CD14-positive monocyte (primary cell): ENCODE results near the gene RNF111. TPM values are rescaled to one million over a fixed set of nuclear protein-coding genes. Genes with fewer than 3 reads are reported as not detected.

Experiments
- DNase-seq, 3 donors: peaks; one replicate each; pipeline ENCODE4 v3.0.0-alpha.2; 2011 to 2022
- H2AFZ ChIP-seq: 2 replicates; pipeline ENCODE4 v1.6.0; 2012; ENCODE audit warnings: mild to moderate bottlenecking, low read depth, low read length, inconsistent platforms; ENCODE audit not compliant: insufficient read depth, poor library complexity, severe bottlenecking
- H3K27ac ChIP-seq, 2 donors: 1 replicate in 1 of 2; 2 replicates in 1 of 2; pipeline ENCODE4 v1.5.1; 2012 to 2013; ENCODE audit warnings: low read length in 2 of 2, control low read depth in 1 of 2, inconsistent platforms in 1 of 2, low read depth in 1 of 2, mild to moderate bottlenecking in 1 of 2
- H3K27me3 ChIP-seq, 2 donors: one replicate each; pipeline versions ENCODE4 v1.6.0 to v1.6.1; 2011 to 2013; ENCODE audit warnings: low read length in 2 of 2; ENCODE audit not compliant: control insufficient read depth in 2 of 2, insufficient read depth in 2 of 2
- H3K36me3 ChIP-seq, 2 donors: replicated peaks in 1 of 2; 1 replicate in 1 of 2; 2 replicates in 1 of 2; pipeline versions ENCODE4 v1.5.1 to v1.6.1; 2012 to 2013; ENCODE audit warnings: low read length in 2 of 2, control low read depth in 1 of 2, inconsistent platforms in 1 of 2, mild to moderate bottlenecking in 1 of 2; ENCODE audit not compliant: insufficient read depth in 2 of 2, control insufficient read depth in 1 of 2
- H3K4me1 ChIP-seq, 2 donors: 1 replicate in 1 of 2; 2 replicates in 1 of 2; pipeline versions ENCODE4 v1.5.1 to v1.6.1; 2012 to 2013; ENCODE audit warnings: low read length in 2 of 2, control low read depth in 1 of 2, inconsistent platforms in 1 of 2, mild to moderate bottlenecking in 1 of 2, moderate library complexity in 1 of 2; ENCODE audit not compliant: insufficient read depth in 2 of 2, control insufficient read depth in 1 of 2
- H3K4me2 ChIP-seq: replicated peaks from 2 replicates; pipeline ENCODE3; 2012; ENCODE audit warnings: low read length, moderate library complexity, mild to moderate bottlenecking; ENCODE audit not compliant: poor library complexity, severe bottlenecking; ENCODE audit errors: extremely low read depth
- H3K4me3 ChIP-seq, 3 experiments: fragments of 200-600 bp in 1 of 3; sonication (generic) in 1 of 3; replicated peaks in 1 of 3; 1 replicate in 2 of 3; 2 replicates in 1 of 3; pipeline ENCODE4 v1.5.1; 2011 to 2013; ENCODE audit warnings: low read length in 3 of 3, mild to moderate bottlenecking in 3 of 3, control low read depth in 2 of 3, low read depth in 2 of 3, inconsistent platforms in 1 of 3, moderate library complexity in 1 of 3
- H3K79me2 ChIP-seq: 2 replicates; pipeline ENCODE4 v1.6.0; 2012; ENCODE audit warnings: mild to moderate bottlenecking, control low read depth, inconsistent platforms, low read length, moderate library complexity; ENCODE audit not compliant: insufficient read depth
- H3K9ac ChIP-seq: 2 replicates; pipeline ENCODE4 v1.6.0; 2017; ENCODE audit warnings: low read length, mild to moderate bottlenecking; ENCODE audit not compliant: insufficient read depth, poor library complexity, severe bottlenecking
- H3K9me3 ChIP-seq, 2 donors: replicated peaks in 1 of 2; 1 replicate in 1 of 2; 2 replicates in 1 of 2; pipeline versions ENCODE4 v1.5.1 to v1.6.1; 2012 to 2013; ENCODE audit warnings: low read length in 2 of 2, control low read depth in 1 of 2; ENCODE audit not compliant: control insufficient read depth in 1 of 2, insufficient read depth in 1 of 2
- H4K20me1 ChIP-seq: 2 replicates; pipeline ENCODE4 v1.6.0; 2012; ENCODE audit warnings: mild to moderate bottlenecking, low read length, control low read depth, moderate library complexity; ENCODE audit not compliant: insufficient read depth
- H3K27ac Mint-ChIP-seq, 7 donors: one replicate each; pipeline ENCODE4 v1.8.0; 2020; ENCODE audit warnings: mild to moderate bottlenecking in 7 of 7, mixed read lengths in 7 of 7, moderate library complexity in 6 of 7, inconsistent platforms in 2 of 7
- H3K27me3 Mint-ChIP-seq, 3 donors: one replicate each; pipeline ENCODE4 v1.8.0; 2021 to 2022; ENCODE audit warnings: low read depth in 3 of 3, mild to moderate bottlenecking in 3 of 3, mixed read lengths in 3 of 3, moderate library complexity in 3 of 3, inconsistent platforms in 1 of 3
- H3K36me3 Mint-ChIP-seq, 2 donors: one replicate each; pipeline ENCODE4 v1.8.0; 2020; ENCODE audit warnings: mixed read lengths in 2 of 2, inconsistent platforms in 1 of 2, mild to moderate bottlenecking in 1 of 2
- H3K4me1 Mint-ChIP-seq: one replicate; pipeline ENCODE4 v1.8.0; 2020; ENCODE audit warnings: mild to moderate bottlenecking, mixed read lengths
- H3K4me3 Mint-ChIP-seq, 2 donors: one replicate each; pipeline ENCODE4 v1.8.0; 2020; ENCODE audit warnings: mild to moderate bottlenecking in 2 of 2, mixed read lengths in 2 of 2, moderate library complexity in 1 of 2
- H3K9me3 Mint-ChIP-seq, 7 donors: one replicate each; pipeline ENCODE4 v1.8.0; 2020 to 2022; ENCODE audit warnings: mixed read lengths in 7 of 7, mild to moderate bottlenecking in 6 of 7, moderate library complexity in 6 of 7, inconsistent platforms in 2 of 7
- WGBS: methylation state at CpG from one replicate; pipeline ENCODE4 v1.1.5; 2013; ENCODE audit warnings: missing lambda C conversion rate; ENCODE audit not compliant: insufficient coverage; 5-methylcytosine and 5-hydroxymethylcytosine counted together
- intact Hi-C, 2 donors: fragments of 100-400 bp; cut with micrococcal nuclease; formaldehyde crosslinking; loops; one replicate each; pipeline versions ENCODE4 v1.15.0 to v1.15.1; 2023
- polyA minus RNA-seq: library from RNA; depleted of rRNA, polyadenylated mRNA; stranded (reverse); fragments of >200 nt; gene quantifications from 2 replicates; pipeline ENCODE4 v1.2.3, GENCODE V29; 2012
- polyA plus RNA-seq, 3 donors: library from polyadenylated mRNA; depleted of rRNA in 1 of 3; unstranded in 2 of 3; stranded (reverse) in 1 of 3; fragments of 300-500 nt in 2 of 3; fragments of >200 nt in 1 of 3; fragmentation: Illumina TruSeq in 2 of 3; gene quantifications; 1 replicate in 2 of 3; 2 replicates in 1 of 3; pipeline ENCODE4 v1.2.3, GENCODE V29; 2012 to 2021
- total RNA-seq, 12 experiments: library from RNA in 1 of 12; stranded (reverse) in 1 of 12; fragments of 120-200 nt in 1 of 12; gene quantifications; one replicate each; pipeline ENCODE4 v1.2.4 and lab custom pipeline; 2013 to 2026; ENCODE audit warnings: mixed read lengths in 6 of 12, inconsistent platforms in 1 of 12
- TF ChIP-seq, protein P1 (sequence below): fragments of 200-600 bp; IDR thresholded peaks from one replicate; pipeline ENCODE4 v1.8.0; 2022; ENCODE audit warnings: antibody characterized with exemption, mild to moderate bottlenecking

The RNF111 gene
- 29.2 TPM for total RNA-seq (2013)
- polyA plus RNA-seq, result 10 to 100 TPM; 10.2 to 28.0 (median 18.2) TPM
- polyA minus RNA-seq, result 25.9 and 27.3 TPM in 2 replicates
- 42.0 to 151 (median 66.1) reads per million in 11 experiments for total RNA-seq (lab: John Stamatoyannopoulos, UW)

DNA sequence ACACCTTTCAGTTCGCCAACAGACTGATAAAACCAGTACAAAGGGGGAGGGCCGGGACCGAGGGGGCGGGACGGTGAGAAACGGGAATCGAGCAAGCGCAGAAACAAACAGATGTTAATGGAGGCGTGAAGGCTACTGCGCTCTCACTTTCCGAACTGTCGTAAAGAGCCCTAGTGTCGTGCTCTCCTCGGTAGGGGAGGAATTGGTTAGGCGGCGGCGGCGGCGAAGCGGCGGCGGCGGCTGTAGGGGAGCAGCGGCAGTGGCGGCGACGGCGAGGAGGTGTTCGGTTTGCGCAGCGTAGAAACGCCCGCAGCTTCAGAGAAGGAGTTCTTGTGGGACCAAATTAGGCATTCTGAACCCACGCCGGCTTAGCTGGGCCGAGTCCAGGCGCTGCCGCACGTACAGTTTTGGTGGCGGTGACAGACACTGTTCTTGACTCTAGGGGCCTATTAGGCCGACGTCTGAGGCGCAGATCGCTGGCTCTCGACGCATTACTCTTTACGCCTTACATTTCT lies at the start of gene RNF111:
Gene RNF111, plus strand, starts transcription at position 173 of the 515 bp plus-strand sequence. CDS start 43,160 bp downstream, outside the sequence.
- peaks cover 51% of the 10 kb centered on the region for H3K79me2 ChIP-seq

DNA sequence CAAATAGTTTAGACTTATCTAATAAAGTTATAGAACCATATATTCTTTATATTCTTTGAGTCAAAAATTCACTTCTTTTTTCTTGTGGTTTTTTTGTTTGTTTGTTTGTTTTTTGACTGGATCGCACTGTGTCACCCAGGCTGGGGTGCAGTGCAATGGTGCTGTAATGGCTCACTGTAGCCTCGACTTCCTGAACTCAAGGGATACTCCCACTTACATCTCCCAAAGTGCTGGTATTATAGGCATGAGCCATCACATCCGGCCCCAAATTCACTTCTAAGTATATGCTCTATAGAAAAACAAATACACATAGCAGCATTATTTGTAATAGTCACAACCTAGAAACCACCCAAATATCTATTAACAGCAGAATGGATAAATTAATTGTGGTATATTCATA lies 40.3 kb upstream of the RNF111 start:
- no peak overlapping the region for H3K4me2 ChIP-seq
- no peaks in the 10 kb centered on the region for H3K27me3 ChIP-seq
- intact Hi-C loops, result no loop called here
- H3K4me3 ChIP-seq, result no peak overlapping the region
- H3K27ac ChIP-seq, result no peak overlapping the region
- H3K79me2 ChIP-seq, result no peaks in the 10 kb centered on the region
- H3K36me3 ChIP-seq, result no peaks in the 10 kb centered on the region
- Mint-ChIP-seq H3K9me3 (no peaks in the 10 kb centered on the region), H3K4me3 (no peak overlapping the region), H3K27ac (no peak overlapping the region), H3K36me3 (no peaks in the 10 kb centered on the region), H3K27me3 (peaks cover 2% of the 10 kb centered on the region in 3 donors), H3K4me1 (no peaks in the 10 kb centered on the region)
- no peaks in the 10 kb centered on the region for H3K9me3 ChIP-seq
- 100% methylated on average over 1 of the region's 3 CpGs for WGBS
- H3K9ac ChIP-seq, result no peak overlapping the region
- TF ChIP-seq, protein P1, sequence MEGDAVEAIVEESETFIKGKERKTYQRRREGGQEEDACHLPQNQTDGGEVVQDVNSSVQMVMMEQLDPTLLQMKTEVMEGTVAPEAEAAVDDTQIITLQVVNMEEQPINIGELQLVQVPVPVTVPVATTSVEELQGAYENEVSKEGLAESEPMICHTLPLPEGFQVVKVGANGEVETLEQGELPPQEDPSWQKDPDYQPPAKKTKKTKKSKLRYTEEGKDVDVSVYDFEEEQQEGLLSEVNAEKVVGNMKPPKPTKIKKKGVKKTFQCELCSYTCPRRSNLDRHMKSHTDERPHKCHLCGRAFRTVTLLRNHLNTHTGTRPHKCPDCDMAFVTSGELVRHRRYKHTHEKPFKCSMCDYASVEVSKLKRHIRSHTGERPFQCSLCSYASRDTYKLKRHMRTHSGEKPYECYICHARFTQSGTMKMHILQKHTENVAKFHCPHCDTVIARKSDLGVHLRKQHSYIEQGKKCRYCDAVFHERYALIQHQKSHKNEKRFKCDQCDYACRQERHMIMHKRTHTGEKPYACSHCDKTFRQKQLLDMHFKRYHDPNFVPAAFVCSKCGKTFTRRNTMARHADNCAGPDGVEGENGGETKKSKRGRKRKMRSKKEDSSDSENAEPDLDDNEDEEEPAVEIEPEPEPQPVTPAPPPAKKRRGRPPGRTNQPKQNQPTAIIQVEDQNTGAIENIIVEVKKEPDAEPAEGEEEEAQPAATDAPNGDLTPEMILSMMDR, result no peak
- H2AFZ ChIP-seq, result no peak overlapping the region
- no peaks in the 10 kb centered on the region for H4K20me1 ChIP-seq
- no peaks in the 10 kb centered on the region for H3K4me1 ChIP-seq
- DNase-seq, result no peak

More for the DNA sequence above, at the start of gene RNF111:
- Histone ChIP-seq H3K4me1 (peaks cover 43 to 66% of the 10 kb centered on the region in 2 donors), H3K4me3 (peak within 1 kb of the TSS; percentile 77 to 99 (median 86)), H3K27ac (peak within 1 kb of the TSS; percentile 87 to 100), H3K27me3 (no peaks in the 10 kb centered on the region), H3K9ac (peak within 1 kb of the TSS; percentile 95), H3K4me2 (peak within 1 kb of the TSS; percentile 93), H3K9me3 (no peaks in the 10 kb centered on the region), H2AFZ (peak within 1 kb of the TSS; percentile 95), H4K20me1 (peaks cover 32% of the 10 kb centered on the region), H3K36me3 (peaks cover 10 to 21% of the 10 kb centered on the region in 2 donors)
- TF ChIP-seq, protein P1, result no peak
- DNase-seq, result peak; percentile 90 to 96 (median 93)
- Mint-ChIP-seq H3K9me3 (no peaks in the 10 kb centered on the region), H3K27me3 (no peaks in the 10 kb centered on the region), H3K36me3 (peaks cover 23 to 28% of the 10 kb centered on the region in 2 donors), H3K27ac (peak within 1 kb of the TSS; percentile 95 to 99 (median 97)), H3K4me3 (peak within 1 kb of the TSS; percentile 99), H3K4me1 (peaks cover 62% of the 10 kb centered on the region)
- intact Hi-C loops, result loop anchor here (5.0 to 10.0 kb wide), 5 partner anchors 47 to 697 kb away; partner anchors contain the start of genes CCNB2 (in 2 of the 2), BNIP2 (in 1 of the 2) and SLTM (in 1 of the 2)
- WGBS, result 0% methylated on average over 42 of the region's 47 CpGs
